Loucy (cell line): ENCODE results near the gene VCX3B.

Experiments
- H2AFZ ChIP-seq: fragments of 200-600 bp; sonication (generic); 2 replicates; pipeline ENCODE4 v1.6.0; 2016; ENCODE audit warnings: antibody characterized with exemption, mild to moderate bottlenecking, low read length, moderate library complexity
- H3F3A ChIP-seq: fragments of 200-600 bp; 2 replicates; pipeline ENCODE4 v1.6.0; 2016; ENCODE audit warnings: antibody characterized with exemption, low read depth, mild to moderate bottlenecking
- H3K27me3 ChIP-seq: fragments of 200-600 bp; sonication (generic); 2 replicates; pipeline ENCODE4 v1.6.1; 2014; ENCODE audit warnings: low read length, mild to moderate bottlenecking; ENCODE audit not compliant: insufficient read depth, poor library complexity, severe bottlenecking
- H3K36me3 ChIP-seq: fragments of 200-600 bp; sonication (generic); 2 replicates; pipeline ENCODE4 v1.6.1; 2016; ENCODE audit warnings: low read length; ENCODE audit not compliant: insufficient read depth
- H3K4me1 ChIP-seq: fragments of 200-600 bp; sonication (generic); 2 replicates; pipeline ENCODE4 v1.5.1; 2014; ENCODE audit warnings: low read length, mild to moderate bottlenecking; ENCODE audit not compliant: insufficient read depth, poor library complexity, severe bottlenecking
- H3K4me2 ChIP-seq: fragments of 200-600 bp; sonication (generic); 2 replicates; pipeline ENCODE4 v1.6.0; 2014; ENCODE audit warnings: antibody characterized with exemption, low read length, low read depth, mild to moderate bottlenecking; ENCODE audit not compliant: poor library complexity, severe bottlenecking
- H3K4me3 ChIP-seq: fragments of 200-600 bp; sonication (generic); 2 replicates; pipeline ENCODE4 v1.5.1; 2014; ENCODE audit warnings: low read length, mild to moderate bottlenecking, mixed read lengths; ENCODE audit not compliant: poor library complexity, severe bottlenecking
- H3K79me2 ChIP-seq: fragments of 200-600 bp; sonication (generic); 2 replicates; pipeline ENCODE4 v1.6.1; 2014; ENCODE audit warnings: low read length; ENCODE audit not compliant: insufficient read depth
- H3K9ac ChIP-seq: fragments of 200-600 bp; sonication (generic); 2 replicates; pipeline ENCODE4 v1.6.0; 2014; ENCODE audit warnings: mild to moderate bottlenecking, low read depth, low read length, moderate library complexity; ENCODE audit not compliant: poor library complexity, severe bottlenecking
- H3K9me2 ChIP-seq: fragments of 200-600 bp; sonication (generic); replicated peaks from 2 replicates; pipeline ENCODE4 v1.6.1; 2016; ENCODE audit warnings: low read depth, low read length, mixed read lengths
- H3K9me3 ChIP-seq: fragments of 200-600 bp; sonication (generic); 2 replicates; pipeline ENCODE4 v1.6.1; 2014; ENCODE audit warnings: mild to moderate bottlenecking, antibody characterized with exemption, low read length, low read depth; ENCODE audit not compliant: insufficient read depth
- H4K20me1 ChIP-seq: fragments of 200-600 bp; sonication (generic); 2 replicates; pipeline ENCODE4 v1.6.0; 2014; ENCODE audit warnings: antibody characterized with exemption, low read length, mild to moderate bottlenecking; ENCODE audit not compliant: insufficient read depth, poor library complexity, severe bottlenecking
- CTCF ChIP-seq: fragments of 200-600 bp; sonication (generic); conservative IDR thresholded peaks from 2 replicates; pipeline ENCODE4 v1.5.1; 2014; ENCODE audit warnings: mild to moderate bottlenecking, antibody characterized with exemption, low read length
- EZH2phosphoT487 ChIP-seq: fragments of 200-600 bp; IDR thresholded peaks from 2 replicates; pipeline ENCODE4 v1.6.1; 2018; ENCODE audit warnings: antibody characterized with exemption, mild to moderate bottlenecking, moderate library complexity, borderline replicate concordance

Gene VCX3B

GRCh38 chrX:8430444-8430843 lies 34.2 kb upstream of the VCX3B start:
- Histone ChIP-seq H3K9me2 (no peaks in the 10 kb centered on the region), H3K9me3 (no peaks in the 10 kb centered on the region), H3K36me3 (no peaks in the 10 kb centered on the region), H3K4me1 (no peaks in the 10 kb centered on the region), H3K79me2 (no peaks in the 10 kb centered on the region), H3K27me3 (no peaks in the 10 kb centered on the region), H3K4me2 (no peak overlapping the region), H2AFZ (no peak overlapping the region), H3K9ac (no peak overlapping the region), H3F3A (no peaks in the 10 kb centered on the region), H4K20me1 (no peaks in the 10 kb centered on the region), H3K4me3 (no peak overlapping the region)
- TF ChIP-seq EZH2phosphoT487 (no peak), CTCF (no peak)

- TF ChIP-seq CTCF (no peak), EZH2phosphoT487 (no peak)
- no peaks in the 10 kb centered on the region for H4K20me1 ChIP-seq
- H3K4me2 ChIP-seq = no peak overlapping the region
- H3K9me3 ChIP-seq = no peaks in the 10 kb centered on the region
- H3K4me1 ChIP-seq = no peaks in the 10 kb centered on the region
- H3F3A ChIP-seq = no peaks in the 10 kb centered on the region
- no peaks in the 10 kb centered on the region for H3K27me3 ChIP-seq
- no peaks in the 10 kb centered on the region for H3K9me2 ChIP-seq
- H3K9ac ChIP-seq = no peak overlapping the region
- no peaks in the 10 kb centered on the region for H3K79me2 ChIP-seq
- no peaks in the 10 kb centered on the region for H3K36me3 ChIP-seq
- H2AFZ ChIP-seq = no peak overlapping the region
- no peak overlapping the region for H3K4me3 ChIP-seq
These were observed 32.2 kb upstream of the VCX3B start for GRCh38 chrX:8432396-8432795.

GRCh38 chrX:8433109-8434062 lies 31.2 kb upstream of the VCX3B start:
- TF ChIP-seq CTCF (no peak), EZH2phosphoT487 (no peak)

More at GRCh38 chrX:8433109-8434062, 31.2 kb upstream of the VCX3B start:
- H3F3A ChIP-seq = no peaks in the 10 kb centered on the region
- H3K4me1 ChIP-seq = no peaks in the 10 kb centered on the region
- no peaks in the 10 kb centered on the region for H3K9me2 ChIP-seq
- no peaks in the 10 kb centered on the region for H3K9me3 ChIP-seq
- H3K27me3 ChIP-seq = no peaks in the 10 kb centered on the region
- H3K4me3 ChIP-seq = no peak overlapping the region
- no peak overlapping the region for H3K9ac ChIP-seq
- no peak overlapping the region for H2AFZ ChIP-seq
- no peaks in the 10 kb centered on the region for H3K79me2 ChIP-seq
- H3K4me2 ChIP-seq = no peak overlapping the region
- H4K20me1 ChIP-seq = no peaks in the 10 kb centered on the region
- no peaks in the 10 kb centered on the region for H3K36me3 ChIP-seq
